ENCODE measurements around the gene DIAPH3. TPM values are rescaled to one million over a fixed set of nuclear protein-coding genes. Genes with fewer than 3 reads are reported as not detected.
A peak's percentile ranks its signal among the peaks of the same experiment; 100 is the strongest.

The DIAPH3 gene
- total and polyA plus RNA-seq, 2 of the 4 experiments (the other 2 are of a cell fraction) = 8.9 to 9.3 TPM

DNA sequence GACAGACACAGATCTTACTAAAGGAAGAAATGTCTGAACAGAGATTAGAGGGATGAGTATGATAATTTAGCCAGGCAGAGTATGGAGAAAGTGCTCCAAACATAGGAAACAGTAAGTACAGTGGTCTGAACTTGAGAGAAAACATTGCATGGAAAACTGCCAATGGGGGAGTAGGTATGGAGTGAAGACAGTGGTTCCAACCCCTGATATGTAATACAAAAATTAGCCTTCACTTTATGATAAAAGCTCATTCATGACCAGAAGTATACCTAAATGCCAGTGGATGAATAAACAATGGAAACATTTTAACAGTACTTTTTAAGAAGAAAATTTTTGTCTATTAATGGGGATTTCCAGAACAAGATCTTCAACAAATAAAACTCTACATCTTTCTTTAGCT, 334.0 kb downstream of the DIAPH3 start:
- Histone ChIP-seq H3K18ac (ENCODE audit: low read depth, low read length) (no peak overlapping the region), H2BK15ac (ENCODE audit: low read depth, low read length) (no peak overlapping the region), H3K23ac (ENCODE audit: low read depth, low read length) (no peak overlapping the region), H3K79me1 (ENCODE audit: low read depth in 1 of 2, low read length in 2 of 2) (no peaks in the 10 kb centered on the region), H4K8ac (ENCODE audit: low read depth in 2 of 2, low read length in 2 of 2) (no peak overlapping the region), H3K9me1 (ENCODE audit: insufficient read depth, low read length) (no peaks in the 10 kb centered on the region), H2BK20ac (ENCODE audit: low read depth, low read length) (no peak overlapping the region), H2AK5ac (ENCODE audit: low read depth, low read length) (no peak overlapping the region), H4K5ac (ENCODE audit: low read depth, low read length) (no peak overlapping the region), H3K9me3 (ENCODE audit: control insufficient read depth, insufficient read depth, low read length) (no peaks in the 10 kb centered on the region), H3K14ac (replicated peaks; ENCODE audit: low read depth, low read length) (no peak overlapping the region), H3K27me3 (ENCODE audit: control insufficient read depth, insufficient read depth, low read length) (no peaks in the 10 kb centered on the region), H2BK120ac (ENCODE audit: low read depth, low read length) (no peak overlapping the region), H3K4me3 (ENCODE audit: insufficient read depth, low read depth, low read length) (no peak overlapping the region), H4K91ac (ENCODE audit: insufficient read depth, low read depth, low read length) (no peak overlapping the region), H3K36me3 (ENCODE audit: control insufficient read depth, insufficient read depth, low read length) (no peaks in the 10 kb centered on the region), H4K20me1 (ENCODE audit: insufficient read depth, low read length) (no peaks in the 10 kb centered on the region), H3K4ac (ENCODE audit: low read depth, low read length) (no peak overlapping the region), H3K56ac (ENCODE audit: extremely low read depth, insufficient read depth, low read length) (no peak overlapping the region), H3K4me2 (ENCODE audit: low read depth, low read length) (no peak overlapping the region), H3K9ac (ENCODE audit: low read depth, low read length) (no peak overlapping the region), H3K4me1 (ENCODE audit: control insufficient read depth, insufficient read depth, low read length) (peaks cover 3% of the 10 kb centered on the region; the same call in 1 of the 2 replicates), H3K27ac (ENCODE audit: insufficient read depth, low read length) (no peak overlapping the region), H2AFZ (replicated peaks; ENCODE audit: low read length, poor library complexity) (no peak overlapping the region), H2BK5ac (ENCODE audit: low read depth, low read length, poor library complexity, severe bottlenecking) (no peak overlapping the region), H2AK9ac (replicated peaks; ENCODE audit: low read depth, low read length, poor library complexity) (no peak overlapping the region)
- DNase-seq (peak; percentile 19), ATAC-seq (ENCODE audit: low read depth) (no peak)
- intact Hi-C loops (cut with micrococcal nuclease) = no loop called here
- TF ChIP-seq RFX5 (IDR thresholded peaks at IDR 0.05; ENCODE audit: low read depth, low read length) (no peak), CHD1 (IDR thresholded peaks at IDR 0.05; ENCODE audit: low read depth, low read length) (no peak), SMC3 (IDR thresholded peaks at IDR 0.05; ENCODE audit: low read depth, low read length) (no peak), NFE2L2 (IDR thresholded peaks at IDR 0.05; ENCODE audit: low read depth, low read length) (no peak), RAD21 (IDR thresholded peaks at IDR 0.05; ENCODE audit: low read length) (no peak), POLR2A (IDR thresholded peaks at IDR 0.05; ENCODE audit: low read depth, low read length) (no peak), CTCF (conservative IDR thresholded peaks at IDR 0.05; ENCODE audit: low read depth, low read length) (no peak), BHLHE40 (IDR thresholded peaks at IDR 0.05; ENCODE audit: low read depth, low read length) (no peak), RCOR1 (IDR thresholded peaks at IDR 0.05; ENCODE audit: insufficient replicate concordance, low read length) (no peak), FOS (IDR thresholded peaks at IDR 0.05; ENCODE audit: low read depth, low read length) (no peak), MXI1 (IDR thresholded peaks at IDR 0.05; ENCODE audit: borderline replicate concordance, low read depth, low read length) (no peak), CEBPB (IDR thresholded peaks at IDR 0.05; ENCODE audit: low read depth, low read length) (no peak), MAFK (IDR thresholded peaks at IDR 0.05; ENCODE audit: low read depth, low read length) (no peak), MAZ (IDR thresholded peaks at IDR 0.05; ENCODE audit: borderline replicate concordance, low read depth, low read length) (no peak), USF2 (IDR thresholded peaks at IDR 0.05; ENCODE audit: low read depth, low read length) (no peak)
- TF ChIP-seq, protein P1, sequence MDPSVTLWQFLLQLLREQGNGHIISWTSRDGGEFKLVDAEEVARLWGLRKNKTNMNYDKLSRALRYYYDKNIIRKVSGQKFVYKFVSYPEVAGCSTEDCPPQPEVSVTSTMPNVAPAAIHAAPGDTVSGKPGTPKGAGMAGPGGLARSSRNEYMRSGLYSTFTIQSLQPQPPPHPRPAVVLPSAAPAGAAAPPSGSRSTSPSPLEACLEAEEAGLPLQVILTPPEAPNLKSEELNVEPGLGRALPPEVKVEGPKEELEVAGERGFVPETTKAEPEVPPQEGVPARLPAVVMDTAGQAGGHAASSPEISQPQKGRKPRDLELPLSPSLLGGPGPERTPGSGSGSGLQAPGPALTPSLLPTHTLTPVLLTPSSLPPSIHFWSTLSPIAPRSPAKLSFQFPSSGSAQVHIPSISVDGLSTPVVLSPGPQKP (IDR thresholded peaks at IDR 0.05; ENCODE audit: borderline replicate concordance, low read depth, low read length) = no peak
- ChIA-PET POLR2A (ENCODE audit: unreplicated experiment) (no interaction called here), CTCF (interaction anchor here (1.3 kb wide), 1 partner anchor 14 kb away, joined by 4 read pairs; no protein-coding TSS in a partner anchor)
- in situ Hi-C loops (cut with MboI; ENCODE audit: low sequenced_read_pairs) = no loop called here
- dilution Hi-C loops (cut with HindIII; ENCODE audit: low sequenced_read_pairs, unreplicated experiment) = no loop called here
- BruUV-seq (replicated peaks) = no TSS peak
